DOHH2 (cell line): ENCODE results near the gene ABCC12.

Experiments
- H3F3A ChIP-seq: fragments of 200-600 bp; sonication (generic), shearing (Covaris generic); 2 replicates; pipeline ENCODE4 v1.6.0; 2016; ENCODE audit warnings: antibody characterized with exemption, mild to moderate bottlenecking; ENCODE audit not compliant: control insufficient read depth, insufficient read depth
- H3K27ac ChIP-seq: fragments of 200-600 bp; sonication (generic); 2 replicates; pipeline ENCODE4 v1.5.1; 2014; ENCODE audit warnings: low read depth, mild to moderate bottlenecking, low read length, moderate library complexity
- H3K27me3 ChIP-seq: fragments of 200-600 bp; sonication (generic); 2 replicates; pipeline ENCODE4 v1.6.1; 2014; ENCODE audit warnings: mild to moderate bottlenecking, low read length, mixed read lengths; ENCODE audit not compliant: control insufficient read depth
- H3K36me3 ChIP-seq: fragments of 200-600 bp; sonication (generic); 2 replicates; pipeline ENCODE4 v1.6.1; 2014; ENCODE audit warnings: mild to moderate bottlenecking, low read length, moderate library complexity, mixed read lengths; ENCODE audit not compliant: control insufficient read depth
- H3K4me1 ChIP-seq: fragments of 200-600 bp; sonication (generic); 2 replicates; pipeline ENCODE4 v1.6.1; 2014; ENCODE audit warnings: mild to moderate bottlenecking, low read length, mixed read lengths; ENCODE audit not compliant: control insufficient read depth
- H3K4me2 ChIP-seq: fragments of 200-600 bp; sonication (generic); 2 replicates; pipeline ENCODE4 v1.6.0; 2014; ENCODE audit warnings: mild to moderate bottlenecking, low read length, moderate library complexity
- H3K4me3 ChIP-seq: fragments of 200-600 bp; sonication (generic); 2 replicates; pipeline ENCODE4 v1.5.1; 2014; ENCODE audit warnings: mild to moderate bottlenecking, low read length, mixed read lengths
- H3K79me2 ChIP-seq: fragments of 200-600 bp; sonication (generic); 2 replicates; pipeline ENCODE4 v1.6.1; 2014; ENCODE audit warnings: mild to moderate bottlenecking, low read length, mixed read lengths; ENCODE audit not compliant: control insufficient read depth
- H3K9me2 ChIP-seq: fragments of 200-600 bp; sonication (generic); replicated peaks from 2 replicates; pipeline ENCODE4 v1.6.1; 2014; ENCODE audit warnings: mild to moderate bottlenecking, low read length, mixed read lengths; ENCODE audit not compliant: control insufficient read depth
- H3K9me3 ChIP-seq: fragments of 200-600 bp; sonication (generic); 2 replicates; pipeline ENCODE4 v1.6.1; 2014; ENCODE audit warnings: antibody characterized with exemption, low read length, mixed read lengths; ENCODE audit not compliant: control insufficient read depth, insufficient read depth
- H4K20me1 ChIP-seq: fragments of 200-600 bp; sonication (generic); 2 replicates; pipeline ENCODE4 v1.6.0; 2014; ENCODE audit warnings: low read depth, mild to moderate bottlenecking, antibody characterized with exemption, low read length, moderate library complexity; ENCODE audit not compliant: control insufficient read depth, insufficient read depth
- EZH2phosphoT487 ChIP-seq: fragments of 200-600 bp; sonication (generic); IDR thresholded peaks from 2 replicates; pipeline ENCODE4 v1.6.1; 2017; ENCODE audit warnings: borderline replicate concordance, mild to moderate bottlenecking, antibody characterized with exemption, low read length, moderate library complexity, mixed read lengths
- TF ChIP-seq, protein P1 (sequence below): fragments of 200-600 bp; sonication (generic); IDR thresholded peaks from one replicate; pipeline ENCODE4 v1.5.1; 2014; ENCODE audit warnings: antibody characterized with exemption, mild to moderate bottlenecking, low read depth, low read length; ENCODE audit not compliant: poor library complexity, severe bottlenecking

Gene ABCC12

DNA sequence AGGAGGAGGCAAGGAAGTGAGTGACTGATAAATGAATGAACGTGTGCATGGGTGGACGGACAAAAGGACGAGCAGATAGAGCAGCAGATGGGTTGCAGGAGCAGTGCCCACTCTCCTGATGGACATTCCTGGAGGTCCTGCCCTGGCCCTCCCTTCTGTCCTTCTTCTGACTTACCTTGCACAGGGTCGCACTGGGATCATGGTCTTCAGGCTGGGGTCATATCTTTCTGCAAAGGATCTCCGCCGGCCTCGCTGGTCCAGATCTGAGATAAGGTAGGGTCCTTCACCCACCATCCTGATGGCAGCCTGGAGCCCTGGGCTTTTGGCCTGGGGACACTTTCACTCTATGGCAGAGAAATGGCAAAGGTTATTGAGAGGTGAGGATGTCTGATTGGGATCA, 9.7 kb downstream of the ABCC12 start:
- H3K4me2 ChIP-seq = no peak overlapping the region
- no peaks in the 10 kb centered on the region for H3F3A ChIP-seq
- no peaks in the 10 kb centered on the region for H4K20me1 ChIP-seq
- no peaks in the 10 kb centered on the region for H3K36me3 ChIP-seq
- no peaks in the 10 kb centered on the region for H3K9me2 ChIP-seq
- no peaks in the 10 kb centered on the region for H3K4me1 ChIP-seq
- no peaks in the 10 kb centered on the region for H3K79me2 ChIP-seq
- H3K9me3 ChIP-seq = no peaks in the 10 kb centered on the region; the same call in 1 of the 2 replicates
- H3K27me3 ChIP-seq = no peaks in the 10 kb centered on the region
- no peak overlapping the region for H3K4me3 ChIP-seq
- no peak overlapping the region for H3K27ac ChIP-seq
- TF ChIP-seq, protein P1, sequence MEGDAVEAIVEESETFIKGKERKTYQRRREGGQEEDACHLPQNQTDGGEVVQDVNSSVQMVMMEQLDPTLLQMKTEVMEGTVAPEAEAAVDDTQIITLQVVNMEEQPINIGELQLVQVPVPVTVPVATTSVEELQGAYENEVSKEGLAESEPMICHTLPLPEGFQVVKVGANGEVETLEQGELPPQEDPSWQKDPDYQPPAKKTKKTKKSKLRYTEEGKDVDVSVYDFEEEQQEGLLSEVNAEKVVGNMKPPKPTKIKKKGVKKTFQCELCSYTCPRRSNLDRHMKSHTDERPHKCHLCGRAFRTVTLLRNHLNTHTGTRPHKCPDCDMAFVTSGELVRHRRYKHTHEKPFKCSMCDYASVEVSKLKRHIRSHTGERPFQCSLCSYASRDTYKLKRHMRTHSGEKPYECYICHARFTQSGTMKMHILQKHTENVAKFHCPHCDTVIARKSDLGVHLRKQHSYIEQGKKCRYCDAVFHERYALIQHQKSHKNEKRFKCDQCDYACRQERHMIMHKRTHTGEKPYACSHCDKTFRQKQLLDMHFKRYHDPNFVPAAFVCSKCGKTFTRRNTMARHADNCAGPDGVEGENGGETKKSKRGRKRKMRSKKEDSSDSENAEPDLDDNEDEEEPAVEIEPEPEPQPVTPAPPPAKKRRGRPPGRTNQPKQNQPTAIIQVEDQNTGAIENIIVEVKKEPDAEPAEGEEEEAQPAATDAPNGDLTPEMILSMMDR = no peak
- no peak for TF ChIP-seq EZH2phosphoT487

DNA sequence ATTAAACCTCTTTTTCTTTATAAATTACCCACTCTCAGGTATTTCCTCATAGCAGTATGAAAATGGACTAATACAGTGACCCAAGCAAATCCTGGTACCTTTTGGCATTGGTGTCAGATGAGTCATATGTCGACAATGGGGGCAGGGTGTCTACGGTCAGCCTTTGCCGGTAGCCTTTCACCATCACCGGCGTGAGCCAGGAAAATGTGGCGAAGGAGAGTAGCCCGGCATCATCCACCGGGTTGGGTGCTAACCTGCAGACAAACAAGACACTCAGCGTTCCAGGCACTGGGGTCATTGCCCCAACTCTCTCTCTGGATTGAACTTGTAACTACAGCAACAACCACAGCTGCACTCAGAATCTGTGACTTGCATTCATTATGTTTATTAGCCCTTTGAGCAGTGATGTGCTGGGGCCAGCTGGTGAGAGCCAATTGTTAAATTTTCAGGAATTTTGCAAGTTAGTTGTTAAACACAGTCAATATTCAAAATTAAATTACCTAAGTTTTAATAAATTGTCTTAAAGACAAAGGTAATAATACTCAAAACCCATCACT, 11.9 kb downstream of the ABCC12 start:
- H3F3A ChIP-seq = no peaks in the 10 kb centered on the region
- no peaks in the 10 kb centered on the region for H3K9me3 ChIP-seq
- no peaks in the 10 kb centered on the region for H3K79me2 ChIP-seq
- H3K4me1 ChIP-seq = no peaks in the 10 kb centered on the region
- no peaks in the 10 kb centered on the region for H4K20me1 ChIP-seq
- no peak overlapping the region for H3K27ac ChIP-seq
- H3K27me3 ChIP-seq = no peaks in the 10 kb centered on the region
- H3K4me2 ChIP-seq = no peak overlapping the region
- H3K4me3 ChIP-seq = no peak overlapping the region
- no peaks in the 10 kb centered on the region for H3K36me3 ChIP-seq
- no peaks in the 10 kb centered on the region for H3K9me2 ChIP-seq
- TF ChIP-seq EZH2phosphoT487 = no peak
- TF ChIP-seq, protein P1 = no peak

DNA sequence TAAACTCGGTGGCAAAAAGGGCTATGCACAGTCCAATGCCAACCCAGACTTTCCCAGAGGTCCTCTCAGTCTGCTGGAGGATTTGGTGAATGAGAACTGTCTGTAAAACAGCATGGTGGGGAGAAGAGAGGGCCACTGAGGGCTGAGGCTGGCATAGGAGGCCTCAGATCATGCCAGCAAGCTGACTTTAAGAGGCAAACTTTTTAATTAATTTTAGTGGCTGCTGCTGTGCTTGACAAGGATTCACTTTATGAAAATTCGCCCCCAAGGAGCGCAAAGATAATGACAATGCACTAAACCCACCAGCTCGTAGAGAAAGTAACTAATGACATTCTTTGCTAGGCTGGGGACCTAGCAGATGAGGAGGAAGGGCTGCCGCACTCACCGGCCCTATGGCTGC, 15.0 kb downstream of the ABCC12 start:
- Histone ChIP-seq H3K4me1 (no peaks in the 10 kb centered on the region), H3K27me3 (no peaks in the 10 kb centered on the region), H3K9me3 (no peaks in the 10 kb centered on the region), H3F3A (no peaks in the 10 kb centered on the region), H3K79me2 (no peaks in the 10 kb centered on the region), H3K27ac (no peak overlapping the region), H3K4me2 (no peak overlapping the region), H4K20me1 (no peaks in the 10 kb centered on the region), H3K9me2 (no peaks in the 10 kb centered on the region), H3K4me3 (no peak overlapping the region), H3K36me3 (no peaks in the 10 kb centered on the region)
- TF ChIP-seq, protein P1 = no peak
- no peak for TF ChIP-seq EZH2phosphoT487
